ENCODE data around the gene POLR2I. TPM values are rescaled to one million over a fixed set of nuclear protein-coding genes. Genes with fewer than 3 reads are reported as not detected.

The POLR2I gene
- total RNA-seq, 1 experiment from 2014 or later: 165 TPM

Other genes with a start within 250 kb of the POLR2I start
- 15.5 to 24.0 TPM (median 20.2 TPM) in 3 replicates for gene APLP1, start 246.3 kb downstream of the POLR2I start, total RNA-seq (2021)
- 10.6 to 13.9 TPM (median 12.8 TPM) in 3 replicates for gene NFKBID, start 214.3 kb downstream of the POLR2I start, total RNA-seq (2021)
- gene HCST, start 212.3 kb downstream of the POLR2I start, total RNA-seq (2021): 1.8 to 1.9 TPM (median 1.8 TPM) in 3 replicates
- gene TYROBP, start 206.6 kb downstream of the POLR2I start, total RNA-seq (2021): 0.34 to 0.55 TPM (median 0.46 TPM) in 3 replicates
- 20.6 to 26.4 TPM (median 24.8 TPM) in 3 replicates for gene LRFN3, start 178.5 kb downstream of the POLR2I start, total RNA-seq (2021)
- 19.5 to 20.8 TPM (median 20.4 TPM) in 3 replicates for gene SDHAF1, start 119.7 kb downstream of the POLR2I start, total RNA-seq (2021)
- 17.6 to 28.5 TPM (median 27.9 TPM) in 3 replicates for gene SYNE4, start 106.1 kb downstream of the POLR2I start, total RNA-seq (2021)
- gene ALKBH6, start 100.7 kb downstream of the POLR2I start, total RNA-seq (2021): 28.1 to 35.1 TPM (median 31.9 TPM) in 3 replicates
- gene CLIP3, start 82.0 kb downstream of the POLR2I start, total RNA-seq (2021): 16.2 to 19.4 TPM (median 17.9 TPM) in 3 replicates
- gene THAP8, start 60.6 kb downstream of the POLR2I start, total RNA-seq (2021): 6.6 to 10.7 TPM (median 6.9 TPM) in 3 replicates
- 30.9 to 40.0 TPM (median 30.9 TPM) in 3 replicates for gene WDR62, start 60.0 kb downstream of the POLR2I start, total RNA-seq (2021)
- not detected in 3 replicates for gene OVOL3, start 3.7 kb downstream of the POLR2I start, total RNA-seq (2021)
- 170 to 187 TPM (median 182 TPM) in 3 replicates for gene TBCB, start 593 bp upstream of the POLR2I start, total RNA-seq (2021)
- gene CAPNS1, start 25.2 kb upstream of the POLR2I start, total RNA-seq (2021): 332 to 358 TPM (median 344 TPM) in 3 replicates
- gene COX7A1, start 37.6 kb upstream of the POLR2I start, total RNA-seq (2021): 0.64 to 1.0 TPM (median 0.70 TPM) in 3 replicates
- gene ZNF565, start 99.8 kb upstream of the POLR2I start, total RNA-seq (2021): 2.5 to 3.0 TPM (median 2.8 TPM) in 3 replicates
- 122 to 128 TPM (median 124 TPM) in 3 replicates for gene ZNF146, start 100.2 kb upstream of the POLR2I start, total RNA-seq (2021)

Data from WTC11 (cell line).